NCI-H187 (cell line): ENCODE results near the gene FGD3.

ENCODE experiments used
- DNase-seq, 2 experiments: peaks; one replicate each; lab custom pipeline; 2025; lab: John Stamatoyannopoulos, UW

Gene FGD3

GRCh38 chr9:92954049-92954861 lies 6.9 kb downstream of the FGD3 start:
- DNase-seq: no peak

- no peak for DNase-seq
Observed at GRCh38 chr9:92954886-92955285, 7.6 kb downstream of the FGD3 start.

- DNase-seq: no peak
Observed at GRCh38 chr9:92960561-92961290, 13.4 kb downstream of the FGD3 start.

- no peak for DNase-seq
Observed at GRCh38 chr9:92961627-92962302, 14.4 kb downstream of the FGD3 start.

- DNase-seq: no peak
Observed at GRCh38 chr9:92962303-92962649, 15.0 kb downstream of the FGD3 start.

GRCh38 chr9:92962846-92963245 lies 15.5 kb downstream of the FGD3 start:
- no peak for DNase-seq

GRCh38 chr9:92963831-92964606 lies 16.7 kb downstream of the FGD3 start:
- DNase-seq: no peak

- DNase-seq: no peak
Observed at GRCh38 chr9:92964607-92965060, 17.3 kb downstream of the FGD3 start.

- DNase-seq: no peak
Observed at GRCh38 chr9:92965061-92965758, 17.9 kb downstream of the FGD3 start.

GRCh38 chr9:92965759-92966517 lies 18.6 kb downstream of the FGD3 start:
- no peak for DNase-seq

- DNase-seq: no peak
Observed at GRCh38 chr9:92966518-92966800, 19.1 kb downstream of the FGD3 start.

GRCh38 chr9:92968081-92968480 lies 20.8 kb downstream of the FGD3 start:
- DNase-seq: no peak

GRCh38 chr9:92969516-92970466 lies 22.5 kb downstream of the FGD3 start:
- no peak for DNase-seq

GRCh38 chr9:92970467-92970923 lies 23.2 kb downstream of the FGD3 start:
- no peak for DNase-seq

- no peak for DNase-seq
Observed at GRCh38 chr9:92971121-92971520, 23.8 kb downstream of the FGD3 start.

- no peak for DNase-seq
Observed at GRCh38 chr9:92971776-92972175, 24.5 kb downstream of the FGD3 start.

- no peak for DNase-seq
Observed at GRCh38 chr9:92973700-92974099, 26.4 kb downstream of the FGD3 start.

GRCh38 chr9:92974161-92974661 lies 26.9 kb downstream of the FGD3 start:
- DNase-seq: no peak
